WTC11 (cell line): ENCODE measurements around the gene LIF. TPM values are rescaled to one million over a fixed set of nuclear protein-coding genes. Genes with fewer than 3 reads are reported as not detected.

ENCODE experiments used
- ATAC-seq: fragments of 200-7000 bp; cut with Tn5 transposase; 2 replicates; pipeline ENCODE4 v1.10.0; 2021; ENCODE audit warnings: mild to moderate bottlenecking, moderate library complexity
- CTCF ChIA-PET: fragments of 300-600 bp; sonication (Branson Sonifier 250); formaldehyde crosslinking; loops from one replicate; lab custom pipeline; 2021; ENCODE audit warnings: antibody characterized with exemption; lab: Charles Lee
- POLR2A ChIA-PET: fragments of 350-600 bp; sonication (Branson Sonifier 250); formaldehyde crosslinking; loops from one replicate; lab custom pipeline; 2021; ENCODE audit warnings: antibody characterized with exemption; lab: Charles Lee
- DNase-seq: peaks from one replicate; pipeline ENCODE4 v3.0.0; 2021; ENCODE audit warnings: low spot score
- H3K27ac Mint-ChIP-seq: 2 replicates; pipeline ENCODE4 v1.8.0; 2021; ENCODE audit warnings: mixed read lengths
- H3K27me3 Mint-ChIP-seq: 2 replicates; pipeline ENCODE4 v1.8.0; 2021; ENCODE audit warnings: low read depth, mild to moderate bottlenecking, moderate library complexity, mixed read lengths
- H3K36me3 Mint-ChIP-seq: 2 replicates; pipeline ENCODE4 v1.8.0; 2021; ENCODE audit warnings: mixed read lengths
- H3K4me1 Mint-ChIP-seq: 2 replicates; pipeline ENCODE4 v1.8.0; 2022; ENCODE audit warnings: mixed read lengths
- H3K4me3 Mint-ChIP-seq: 2 replicates; pipeline ENCODE4 v1.8.0; 2021; ENCODE audit warnings: mild to moderate bottlenecking, moderate library complexity, mixed read lengths
- H3K9me3 Mint-ChIP-seq: 2 replicates; pipeline ENCODE4 v1.8.0; 2021; ENCODE audit warnings: mixed read lengths
- ATF1 ChIP-seq: sonication (generic); formaldehyde crosslinking; IDR thresholded peaks from 2 replicates; pipeline ENCODE4 v1.8.1; 2023; ENCODE audit warnings: mild to moderate bottlenecking, moderate library complexity, missing genetic modification reagents
- E2F1 ChIP-seq: sonication (generic); formaldehyde crosslinking; IDR thresholded peaks from 2 replicates; pipeline ENCODE4 v1.8.0; 2022; ENCODE audit warnings: mild to moderate bottlenecking, missing genetic modification reagents
- E2F5 ChIP-seq: sonication (generic); formaldehyde crosslinking; IDR thresholded peaks from 2 replicates; pipeline ENCODE4 v1.8.1; 2022; ENCODE audit warnings: mild to moderate bottlenecking, moderate library complexity, missing genetic modification reagents
- ESRRA ChIP-seq: sonication (generic); formaldehyde crosslinking; IDR thresholded peaks from 2 replicates; pipeline ENCODE4 v1.8.1; 2022; ENCODE audit warnings: mild to moderate bottlenecking, missing genetic modification reagents, borderline replicate concordance
- FOXJ3 ChIP-seq: sonication (generic); formaldehyde crosslinking; IDR thresholded peaks from 2 replicates; pipeline ENCODE4 v1.9.0; 2021; ENCODE audit warnings: missing genetic modification reagents, mild to moderate bottlenecking, borderline replicate concordance
- FOXP4 ChIP-seq: sonication (generic); formaldehyde crosslinking; IDR thresholded peaks from 2 replicates; pipeline ENCODE4 v1.8.0; 2022; ENCODE audit warnings: mild to moderate bottlenecking, missing genetic modification reagents
- GABPB1 ChIP-seq: sonication (generic); formaldehyde crosslinking; IDR thresholded peaks from 2 replicates; pipeline ENCODE4 v1.8.1; 2023; ENCODE audit warnings: mild to moderate bottlenecking, missing genetic modification reagents
- HMGXB4 ChIP-seq: sonication (generic); formaldehyde crosslinking; IDR thresholded peaks from 2 replicates; pipeline ENCODE4 v1.8.1; 2023; ENCODE audit warnings: mild to moderate bottlenecking, moderate library complexity, missing genetic modification reagents
- JAZF1 ChIP-seq: fragments of 250-450 bp; sonication (Bioruptor Pico); IDR thresholded peaks from 2 replicates; pipeline ENCODE4 v1.9.0; 2021; ENCODE audit warnings: moderate library complexity, mild to moderate bottlenecking, inconsistent platforms
- NR1H2 ChIP-seq: sonication (generic); formaldehyde crosslinking; IDR thresholded peaks from 2 replicates; pipeline ENCODE4 v1.9.0; 2021; ENCODE audit warnings: mild to moderate bottlenecking, moderate library complexity, missing genetic modification reagents
- NR3C1 ChIP-seq: sonication (generic); formaldehyde crosslinking; conservative IDR thresholded peaks from 2 replicates; pipeline ENCODE4 v1.8.1; 2023; ENCODE audit warnings: low read depth, mild to moderate bottlenecking, missing genetic modification reagents
- SP1 ChIP-seq: sonication (generic); formaldehyde crosslinking; conservative IDR thresholded peaks from 2 replicates; pipeline ENCODE4 v1.8.1; 2022; ENCODE audit warnings: missing genetic modification reagents
- TCF7 ChIP-seq: sonication (generic); formaldehyde crosslinking; IDR thresholded peaks from 2 replicates; pipeline ENCODE4 v1.8.0; 2022; ENCODE audit warnings: mild to moderate bottlenecking, low read depth, missing genetic modification reagents, moderate library complexity
- TEAD1 ChIP-seq: sonication (generic); formaldehyde crosslinking; IDR thresholded peaks from 2 replicates; pipeline ENCODE4 v1.8.0; 2022; ENCODE audit warnings: mild to moderate bottlenecking, missing genetic modification reagents
- ZBTB43 ChIP-seq: sonication (generic); formaldehyde crosslinking; IDR thresholded peaks from 2 replicates; pipeline ENCODE4 v1.8.1; 2023; ENCODE audit warnings: mild to moderate bottlenecking, missing genetic modification reagents
- ZMAT4 ChIP-seq: fragments of 250-450 bp; sonication (Bioruptor Pico); IDR thresholded peaks from 2 replicates; pipeline ENCODE4 v1.9.0; 2021; ENCODE audit warnings: mild to moderate bottlenecking
- ZNF121 ChIP-seq: sonication (generic); formaldehyde crosslinking; IDR thresholded peaks from 2 replicates; pipeline ENCODE4 v1.8.0; 2023; ENCODE audit warnings: missing genetic modification reagents
- ZNF232 ChIP-seq: sonication (generic); formaldehyde crosslinking; IDR thresholded peaks from 2 replicates; pipeline ENCODE4 v1.8.0; 2022; ENCODE audit warnings: mild to moderate bottlenecking, missing genetic modification reagents
- ZNF425 ChIP-seq: fragments of 250-450 bp; sonication (Bioruptor Pico); conservative IDR thresholded peaks from 2 replicates; pipeline ENCODE4 v1.9.0; 2021; ENCODE audit warnings: mild to moderate bottlenecking
- total RNA-seq: library from RNA; stranded (reverse); gene quantifications from 3 replicates; pipeline ENCODE4 v1.2.3, GENCODE V29; 2021

Gene LIF
- total RNA-seq, 1 experiment from 2014 or later = 7.2 TPM

GRCh38 chr22:30274437-30274812, 27.9 kb upstream of the LIF start (continued):
- TF ChIP-seq HMGXB4 (no peak), TCF7 (no peak), SP1 (CRISPR knock-in tag) (no peak), ZNF232 (CRISPR knock-in tag) (no peak)

GRCh38 chr22:30273711-30274436, 27.3 kb upstream of the LIF start:
- ChIA-PET CTCF (no interaction called here), POLR2A (no interaction called here)
- Mint-ChIP-seq H3K9me3 (no peaks in the 10 kb centered on the region), H3K36me3 (no peaks in the 10 kb centered on the region), H3K4me1 (peaks cover 8% of the 10 kb centered on the region), H3K27me3 (no peaks in the 10 kb centered on the region; the same call in 1 of the 2 replicates), H3K4me3 (no peak overlapping the region), H3K27ac (peak overlapping the region; percentile 18; the same call in 1 of the 2 replicates)
- ATAC-seq (no peak), DNase-seq (no peak)
- no peak for TF ChIP-seq JAZF1 (CRISPR knock-in tag)
- no peak for TF ChIP-seq NR3C1 (CRISPR knock-in tag)
- no peak for TF ChIP-seq FOXJ3 (CRISPR knock-in tag)
- no peak for TF ChIP-seq ZNF425 (CRISPR knock-in tag)
- TF ChIP-seq ZBTB43 (CRISPR knock-in tag) = no peak
- TF ChIP-seq E2F1 (CRISPR knock-in tag) = no peak

- TF ChIP-seq E2F5 (CRISPR knock-in tag) = no peak
- TF ChIP-seq ZNF121 (CRISPR knock-in tag) = no peak
- no peak for TF ChIP-seq ATF1 (CRISPR knock-in tag)
- no peak for TF ChIP-seq TEAD1
- no peak for TF ChIP-seq ZNF232 (CRISPR knock-in tag)
- TF ChIP-seq ZMAT4 = no peak
- TF ChIP-seq NR1H2 (CRISPR knock-in tag) = no peak
- TF ChIP-seq ESRRA (CRISPR knock-in tag) = no peak
- no peak for TF ChIP-seq GABPB1 (CRISPR knock-in tag)
- no peak for TF ChIP-seq E2F1 (CRISPR knock-in tag)
- TF ChIP-seq FOXP4 = no peak
- TF ChIP-seq, all 79 proteins: peak for 0
- no peaks in the 10 kb centered on the region; the same call in 1 of the 2 replicates for H3K27me3 Mint-ChIP-seq
- no peaks in the 10 kb centered on the region for H3K36me3 Mint-ChIP-seq
- H3K4me1 Mint-ChIP-seq = peaks cover 6% of the 10 kb centered on the region
- ChIA-PET CTCF (no interaction called here), POLR2A (no interaction called here)
- ATAC-seq (no peak), DNase-seq (no peak)
- H3K4me3 Mint-ChIP-seq = no peak overlapping the region
- H3K9me3 Mint-ChIP-seq = no peaks in the 10 kb centered on the region
- no peak overlapping the region for H3K27ac Mint-ChIP-seq
These were observed 26.4 kb upstream of the LIF start for GRCh38 chr22:30272781-30273601.
